ENCODE data around the gene PIK3R3. TPM values are rescaled to one million over a fixed set of nuclear protein-coding genes. Genes with fewer than 3 reads are reported as not detected.
A peak's percentile ranks its signal among the peaks of the same experiment; 100 is the strongest.

Gene PIK3R3
- total and polyA plus RNA-seq, 3 donors from 2014 or later: 40.8 to 56.8 (median 46.1) TPM

DNA sequence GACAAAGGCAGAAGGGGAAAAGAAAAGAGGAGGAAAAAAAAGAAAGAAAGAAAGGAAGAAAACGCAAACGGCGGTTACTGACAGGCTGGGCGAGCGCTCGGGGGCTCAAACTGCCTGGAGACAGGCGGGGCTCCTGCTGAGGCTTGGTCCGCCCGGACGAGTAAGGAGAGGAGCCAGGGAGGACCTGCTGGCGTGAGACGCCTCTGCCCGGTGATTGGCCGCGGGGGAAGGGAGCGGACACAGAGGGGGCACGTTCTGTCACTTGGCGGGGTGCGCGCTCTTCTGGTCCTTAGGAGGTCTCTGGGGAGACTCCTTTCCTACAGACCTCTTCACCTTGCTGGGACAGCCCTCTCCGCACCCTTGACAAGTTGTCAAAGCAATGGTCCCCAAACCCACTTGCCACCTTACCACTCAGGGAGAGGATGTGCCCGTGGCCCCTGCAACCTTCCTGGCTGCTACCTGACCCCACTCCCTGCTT lies 791 bp upstream of the PIK3R3 start:
- no peak for DNase-seq
- Histone ChIP-seq H3K27me3 (no peaks in the 10 kb centered on the region), H3K4me1 (peaks cover 9% of the 10 kb centered on the region), H3K36me3 (ENCODE audit: low read depth, missing control alignments) (no peaks in the 10 kb centered on the region), H3K4me3 (peak overlapping the region; percentile 84 to 87), H3K27ac (peak overlapping the region; percentile 90 to 96), H3K9me3 (no peaks in the 10 kb centered on the region)
- TF ChIP-seq, protein P1, sequence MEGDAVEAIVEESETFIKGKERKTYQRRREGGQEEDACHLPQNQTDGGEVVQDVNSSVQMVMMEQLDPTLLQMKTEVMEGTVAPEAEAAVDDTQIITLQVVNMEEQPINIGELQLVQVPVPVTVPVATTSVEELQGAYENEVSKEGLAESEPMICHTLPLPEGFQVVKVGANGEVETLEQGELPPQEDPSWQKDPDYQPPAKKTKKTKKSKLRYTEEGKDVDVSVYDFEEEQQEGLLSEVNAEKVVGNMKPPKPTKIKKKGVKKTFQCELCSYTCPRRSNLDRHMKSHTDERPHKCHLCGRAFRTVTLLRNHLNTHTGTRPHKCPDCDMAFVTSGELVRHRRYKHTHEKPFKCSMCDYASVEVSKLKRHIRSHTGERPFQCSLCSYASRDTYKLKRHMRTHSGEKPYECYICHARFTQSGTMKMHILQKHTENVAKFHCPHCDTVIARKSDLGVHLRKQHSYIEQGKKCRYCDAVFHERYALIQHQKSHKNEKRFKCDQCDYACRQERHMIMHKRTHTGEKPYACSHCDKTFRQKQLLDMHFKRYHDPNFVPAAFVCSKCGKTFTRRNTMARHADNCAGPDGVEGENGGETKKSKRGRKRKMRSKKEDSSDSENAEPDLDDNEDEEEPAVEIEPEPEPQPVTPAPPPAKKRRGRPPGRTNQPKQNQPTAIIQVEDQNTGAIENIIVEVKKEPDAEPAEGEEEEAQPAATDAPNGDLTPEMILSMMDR (IDR thresholded peaks at IDR 0.05): peak in 1 of 3 experiments; percentile 3
- no peak for TF ChIP-seq POLR2A (IDR thresholded peaks at IDR 0.05)
- intact Hi-C loops (cut with DNase I; ENCODE audit: low total_unique reads): no loop called here
- WGBS, 2 donors: 0 to 1% methylated on average over 22 of the region's 22 CpGs

DNA sequence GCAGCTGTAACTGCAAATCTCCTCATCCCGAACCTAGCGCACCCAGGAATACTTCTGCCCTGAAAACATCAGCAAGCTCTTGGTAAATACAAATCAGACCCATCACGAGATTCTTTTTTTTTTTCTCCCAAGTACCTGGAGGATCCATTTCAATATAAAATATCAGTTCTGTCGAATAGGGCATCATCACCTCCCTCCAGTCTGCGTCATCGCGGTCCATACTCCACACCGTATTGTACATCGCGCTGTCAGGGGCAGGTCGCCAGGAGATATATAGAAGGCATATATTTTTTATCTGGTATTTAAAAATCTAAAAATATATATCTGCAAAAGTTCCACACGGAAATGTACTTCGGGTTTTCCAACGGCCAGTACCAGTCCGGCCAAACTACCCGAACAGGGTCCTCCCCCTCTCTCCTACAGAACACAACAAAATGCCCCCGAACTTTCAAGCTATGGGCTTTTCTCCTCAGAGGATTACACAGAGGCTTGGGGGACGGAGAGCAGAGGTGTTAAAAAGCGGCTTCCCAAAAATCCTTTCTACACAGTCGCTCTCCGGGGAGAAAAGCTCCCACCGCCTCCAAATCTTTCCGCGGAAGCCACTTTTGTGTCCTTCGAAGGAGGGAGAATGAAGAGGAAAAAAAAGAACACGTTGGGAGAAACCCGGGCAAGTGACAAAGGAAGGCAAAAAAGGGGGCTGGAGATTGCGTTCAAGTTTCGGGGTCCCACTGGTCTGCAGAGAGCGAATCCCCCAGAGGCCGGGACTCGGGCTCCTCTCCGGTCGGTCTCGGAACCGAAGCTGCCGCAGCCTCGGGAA lies 509 bp downstream of the PIK3R3 start:
- Histone ChIP-seq H3K27me3 (no peaks in the 10 kb centered on the region), H3K27ac (peak overlapping the region; percentile 90 to 96), H3K4me1 (peaks cover 9% of the 10 kb centered on the region), H3K9me3 (no peaks in the 10 kb centered on the region), H3K36me3 (ENCODE audit: low read depth, missing control alignments) (no peaks in the 10 kb centered on the region), H3K4me3 (peak overlapping the region; percentile 84 to 87)
- TF ChIP-seq, protein P1 (IDR thresholded peaks at IDR 0.05): no peak
- TF ChIP-seq POLR2A (IDR thresholded peaks at IDR 0.05): no peak
- 0 to 1% methylated on average over 32 to 38 of the region's 38 CpGs for WGBS, 2 donors
- peak; percentile 55 for DNase-seq
- intact Hi-C loops (cut with DNase I; ENCODE audit: low total_unique reads): no loop called here

DNA sequence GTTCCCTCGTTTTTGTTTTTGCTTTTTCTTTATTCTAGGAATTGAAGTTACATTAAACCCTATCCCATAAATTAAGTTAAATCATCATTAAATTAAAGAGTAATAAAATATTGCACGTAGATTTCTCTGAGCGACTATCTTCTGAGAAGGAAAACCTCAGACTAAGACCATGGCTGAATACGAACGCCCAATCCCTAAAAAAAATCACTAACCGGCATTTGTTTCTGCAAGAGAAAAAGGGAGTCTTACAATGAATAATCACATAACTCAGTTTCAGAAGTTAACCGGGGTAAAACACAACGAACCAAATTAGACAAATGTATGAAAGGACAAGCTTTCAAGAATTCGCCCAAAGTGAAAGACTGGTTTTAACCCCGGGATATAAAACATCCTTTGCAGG lies 1.3 kb downstream of the PIK3R3 start:
- no peak for TF ChIP-seq POLR2A (IDR thresholded peaks at IDR 0.05)
- TF ChIP-seq, protein P1 (IDR thresholded peaks at IDR 0.05): no peak
- no peaks in the 10 kb centered on the region for H3K27me3 ChIP-seq
- H3K9me3 ChIP-seq: no peaks in the 10 kb centered on the region
- H3K4me3 ChIP-seq: peak overlapping the region; percentile 84 to 87
- H3K36me3 ChIP-seq (ENCODE audit: low read depth, missing control alignments): no peaks in the 10 kb centered on the region
- 0 to 1% methylated on average over 10 of the region's 10 CpGs for WGBS, 2 donors
- no peak for DNase-seq
- peak overlapping the region in 1 of 2 donors; percentile 96 for H3K27ac ChIP-seq
- intact Hi-C loops (cut with DNase I; ENCODE audit: low total_unique reads): no loop called here
- H3K4me1 ChIP-seq: peaks cover 9% of the 10 kb centered on the region

DNA sequence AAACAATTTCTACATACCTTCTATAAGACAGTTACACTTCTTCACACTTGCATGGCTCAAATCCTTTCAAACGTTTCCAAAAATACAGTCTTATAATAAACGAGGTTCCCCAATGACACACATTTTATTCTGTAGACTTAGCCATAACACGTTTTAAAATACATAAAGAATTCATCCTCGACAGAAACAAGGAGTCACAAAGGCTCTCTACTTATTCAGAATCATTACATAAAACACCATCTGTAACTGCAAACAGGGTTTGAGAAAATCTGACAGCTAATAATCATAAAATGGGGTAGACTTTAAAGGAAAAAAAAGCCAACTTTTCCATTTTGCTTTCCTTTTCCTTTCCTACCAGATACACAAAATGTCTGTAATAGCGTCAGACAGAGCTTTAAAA lies 1.8 kb downstream of the PIK3R3 start:
- Histone ChIP-seq H3K36me3 (ENCODE audit: low read depth, missing control alignments) (no peaks in the 10 kb centered on the region), H3K4me1 (peaks cover 9% of the 10 kb centered on the region), H3K4me3 (peak overlapping the region; percentile 84 to 87), H3K27ac (peak overlapping the region in 1 of 2 donors; percentile 96), H3K27me3 (no peaks in the 10 kb centered on the region), H3K9me3 (no peaks in the 10 kb centered on the region)
- TF ChIP-seq, protein P1 (IDR thresholded peaks at IDR 0.05): no peak
- TF ChIP-seq POLR2A (IDR thresholded peaks at IDR 0.05): no peak
- no peak for DNase-seq
- intact Hi-C loops (cut with DNase I; ENCODE audit: low total_unique reads): no loop called here
- 7 to 10% methylated on average over 5 of the region's 5 CpGs for WGBS, 2 donors
